HG02884 (cell line): ENCODE results near the gene MAP7D1.
"Not testable (repeated sequence)": the region's sequence is repeated elsewhere in the genome, so short reads cannot be mapped to it uniquely, and the experiment has no call there.

ENCODE experiments used
- ATAC-seq: cut with Tn5 transposase; IDR thresholded peaks from one replicate; pipeline ENCODE4 v1.9.1; 2021; ENCODE audit warnings: mild to moderate bottlenecking, moderate library complexity; ENCODE audit not compliant: unreplicated experiment

Gene MAP7D1

GRCh38 chr1:36151134-36151844 lies 4.7 kb upstream of the MAP7D1 start:
- ATAC-seq: no peak

GRCh38 chr1:36151845-36152203 lies 4.1 kb upstream of the MAP7D1 start:
- ATAC-seq: no peak

- no peak for ATAC-seq
These were observed 2.5 kb upstream of the MAP7D1 start for GRCh38 chr1:36153476-36153875.

- no peak for ATAC-seq
These were observed 1.6 kb upstream of the MAP7D1 start for GRCh38 chr1:36154335-36154734.

- ATAC-seq: no peak
These were observed 1.1 kb upstream of the MAP7D1 start for GRCh38 chr1:36154765-36155407.

- no peak for ATAC-seq
These were observed 562 bp downstream of the MAP7D1 start for GRCh38 chr1:36156329-36157114.

- ATAC-seq: no peak
These were observed 1.3 kb downstream of the MAP7D1 start for GRCh38 chr1:36157115-36157903.

GRCh38 chr1:36157973-36158826 lies 2.2 kb downstream of the MAP7D1 start:
- ATAC-seq: no peak

GRCh38 chr1:36158827-36159252 lies 2.9 kb downstream of the MAP7D1 start:
- ATAC-seq: not testable (repeated sequence)

- ATAC-seq: no peak
These were observed 3.8 kb downstream of the MAP7D1 start for GRCh38 chr1:36159614-36160387.

GRCh38 chr1:36160388-36160948 lies 4.5 kb downstream of the MAP7D1 start:
- ATAC-seq: no peak

GRCh38 chr1:36160949-36161485 lies 5.1 kb downstream of the MAP7D1 start:
- no peak for ATAC-seq

- ATAC-seq: no peak
These were observed 5.9 kb downstream of the MAP7D1 start for GRCh38 chr1:36161641-36162531.

- no peak for ATAC-seq
These were observed 6.8 kb downstream of the MAP7D1 start for GRCh38 chr1:36162680-36163239.

- no peak for ATAC-seq
These were observed 7.5 kb downstream of the MAP7D1 start for GRCh38 chr1:36163426-36163825.

- ATAC-seq: no peak
These were observed 8.4 kb downstream of the MAP7D1 start for GRCh38 chr1:36164361-36164760.

- ATAC-seq: no peak
These were observed 9.2 kb downstream of the MAP7D1 start for GRCh38 chr1:36165145-36165544.
